Spleen (tissue), 11 donors: ENCODE measurements around the gene LSAMP. TPM values are rescaled to one million over a fixed set of nuclear protein-coding genes. Genes with fewer than 3 reads are reported as not detected.

ENCODE experiments used
- DNase-seq: peaks from one replicate; pipeline ENCODE4 v3.0.0-alpha.2; 2020
- H3K27ac ChIP-seq, 8 donors: fragments of 200-600 bp; sonication (generic) in 7 of 8; 1 replicate in 4 of 8; 2 replicates in 4 of 8; pipeline versions ENCODE4 v1.5.0 to v1.8.0; 2016 to 2021; ENCODE audit warnings: inconsistent platforms in 4 of 8, mild to moderate bottlenecking in 4 of 8, moderate library complexity in 1 of 8
- H3K27me3 ChIP-seq, 7 donors: fragments of 200-600 bp; sonication (generic) in 6 of 7; replicated peaks in 1 of 7; 1 replicate in 4 of 7; 2 replicates in 3 of 7; pipeline versions ENCODE4 v1.5.0 to v1.8.0; 2016 to 2021; ENCODE audit warnings: inconsistent platforms in 3 of 7, mild to moderate bottlenecking in 1 of 7
- H3K36me3 ChIP-seq, 6 donors: fragments of 200-600 bp; sonication (generic) in 5 of 6; 1 replicate in 4 of 6; 2 replicates in 2 of 6; pipeline versions ENCODE4 v1.5.0 to v1.8.0; 2016 to 2021; ENCODE audit warnings: inconsistent platforms in 2 of 6
- H3K4me1 ChIP-seq, 6 donors: fragments of 200-600 bp; sonication (generic) in 5 of 6; 1 replicate in 3 of 6; 2 replicates in 3 of 6; pipeline versions ENCODE4 v1.5.0 to v1.8.0; 2016 to 2021; ENCODE audit warnings: inconsistent platforms in 3 of 6
- H3K4me3 ChIP-seq, 8 donors: fragments of 200-600 bp; sonication (generic) in 7 of 8; 1 replicate in 4 of 8; 2 replicates in 4 of 8; pipeline versions ENCODE4 v1.5.0 to v1.8.0; 2016 to 2021; ENCODE audit warnings: inconsistent platforms in 4 of 8, mild to moderate bottlenecking in 4 of 8, moderate library complexity in 2 of 8
- H3K9me3 ChIP-seq, 8 donors: fragments of 200-600 bp; sonication (generic) in 7 of 8; 1 replicate in 4 of 8; 2 replicates in 4 of 8; pipeline versions ENCODE4 v1.5.0 to v1.8.0; 2016 to 2021; ENCODE audit warnings: inconsistent platforms in 4 of 8
- POLR2A ChIP-seq, 3 donors: fragments of 450-650 bp; IDR thresholded peaks; one replicate each; pipeline ENCODE4 v1.5.1; 2017; ENCODE audit warnings: antibody characterized with exemption in 3 of 3, mild to moderate bottlenecking in 1 of 3
- POLR2AphosphoS5 ChIP-seq, 3 donors: sonication (generic); formaldehyde crosslinking; IDR thresholded peaks; one replicate each; pipeline ENCODE4 v1.5.1; 2017; ENCODE audit warnings: antibody characterized with exemption in 3 of 3
- WGBS, 5 donors: extraction: QIAGEN DNeasy Blood & Tissue Kit in 3 of 5; methylation state at CpG; one replicate each; pipeline versions ENCODE4 v1.1.5 to v1.1.7; 2013 to 2018; 5-methylcytosine and 5-hydroxymethylcytosine counted together
- intact Hi-C: fragments of 100-400 bp; cut with DNase I; formaldehyde crosslinking; loops from one replicate; pipeline ENCODE4 v1.15.0; 2023; ENCODE audit warnings: low total_unique reads
- polyA plus RNA-seq, 3 donors: library from polyadenylated mRNA; stranded (reverse); fragments of 200-250 nt; gene quantifications; one replicate each; pipeline ENCODE4 v1.2.1, GENCODE V29; 2013
- total RNA-seq, 7 donors: library from RNA; depleted of rRNA in 3 of 7; stranded (reverse); fragments of >200 nt in 3 of 7; fragmentation: NEBNext Ultra II Directional in 4 of 7; extraction: Animal tissue kit (Norgen Biotek cat#: 25700) in 4 of 7; gene quantifications; one replicate each; pipeline versions ENCODE4 v1.1.0 to v1.2.1, GENCODE V29; 2016 to 2021
- TF ChIP-seq, protein P1 (sequence below), 11 experiments: fragments of 200-600 bp in 7 of 11; fragments of 450-650 bp in 4 of 11; sonication (generic) in 4 of 11; IDR thresholded peaks in 8 of 11; conservative IDR thresholded peaks in 3 of 11; 1 replicate in 7 of 11; 2 replicates in 4 of 11; pipeline versions ENCODE4 v1.4.0 to v1.8.0; 2016 to 2021; ENCODE audit warnings: antibody characterized with exemption in 11 of 11, inconsistent platforms in 4 of 11, mild to moderate bottlenecking in 1 of 11
- donor health status: healthy with polysubstance abuse.
- donor health status: DM: no; HTN: no; CAD: no; lungs with moderate emphysema.
- donor health status: DM: no; HTN: no; CAD: no.
- donor health status: Bipolar disorder and iron deficiency.
- donor health status: healthy.
- donor health status: DM: no; HTN: no; CAD: no.
- donor health status: DM: yes; HTN: yes; CAD: no.

Gene LSAMP
- total and polyA plus RNA-seq, 10 donors = 0.45 to 6.8 (median 1.3) TPM

DNA sequence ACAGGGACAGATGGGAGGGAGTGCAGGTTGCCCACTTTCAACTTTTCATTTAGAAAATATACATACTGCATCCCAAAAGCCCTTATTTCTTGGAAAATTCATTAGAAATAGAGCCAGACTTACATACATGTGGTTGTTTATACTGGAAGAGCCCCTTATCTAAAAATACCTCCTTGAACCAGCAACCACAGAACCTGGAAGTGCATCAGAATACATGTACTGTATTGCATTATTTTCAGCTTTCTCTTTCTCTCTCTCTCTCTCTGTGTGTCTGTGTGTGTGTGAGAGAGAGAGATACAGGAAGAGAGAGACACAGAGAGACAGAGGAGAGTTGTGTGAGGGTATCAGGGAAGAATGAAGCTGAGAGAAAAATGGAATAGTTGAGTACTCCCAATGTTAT, 29.5 kb upstream of the LSAMP start:
- no peak overlapping the region for H3K4me3 ChIP-seq
- intact Hi-C loops = no loop called here

DNA sequence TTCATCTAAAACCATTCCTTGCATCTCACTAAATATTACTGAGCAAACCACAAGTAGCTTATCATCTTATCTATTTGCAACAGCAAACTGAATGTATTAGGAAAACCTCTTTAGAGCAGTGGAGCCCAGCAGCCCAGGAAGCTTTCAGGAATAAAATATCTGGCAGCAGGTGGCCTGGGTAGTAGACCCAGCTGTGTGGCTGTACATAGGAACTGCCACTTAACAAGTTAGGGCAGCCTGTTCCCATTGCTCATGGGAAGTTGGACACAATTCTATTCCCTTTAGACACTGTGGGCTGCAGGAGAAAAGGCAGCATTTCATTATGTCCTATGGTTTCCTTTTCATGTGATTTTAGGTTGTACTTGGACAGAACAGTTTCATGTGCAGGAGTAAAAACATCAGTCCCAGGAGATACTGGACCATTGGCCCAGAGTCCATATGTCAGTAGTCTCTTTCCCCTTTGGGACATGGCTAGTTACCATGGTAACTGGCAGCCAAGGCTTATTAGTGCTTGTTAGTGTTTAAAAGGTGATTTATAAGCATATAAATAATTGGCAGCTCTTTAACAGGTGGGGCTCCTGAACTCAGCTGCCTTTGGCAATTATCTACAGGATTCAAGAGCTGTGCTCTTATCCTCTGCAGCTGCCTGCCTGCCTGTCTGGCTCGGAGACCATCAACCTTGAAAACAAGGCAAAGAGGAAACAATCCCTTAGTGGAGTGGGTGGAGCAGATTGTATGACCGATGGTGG, 28.9 kb upstream of the LSAMP start:
- Histone ChIP-seq H3K36me3 (no peaks in the 10 kb centered on the region), H3K27me3 (no peaks in the 10 kb centered on the region), H3K4me1 (no peaks in the 10 kb centered on the region), H3K4me3 (no peak overlapping the region), H3K27ac (no peak overlapping the region), H3K9me3 (peaks cover 0 to 23% (median 15%) of the 10 kb centered on the region in 8 donors)
- intact Hi-C loops = no loop called here
- WGBS, 5 donors = 3 to 20% (median 14%) methylated on average over 2 of the region's 2 CpGs
- TF ChIP-seq, protein P1, sequence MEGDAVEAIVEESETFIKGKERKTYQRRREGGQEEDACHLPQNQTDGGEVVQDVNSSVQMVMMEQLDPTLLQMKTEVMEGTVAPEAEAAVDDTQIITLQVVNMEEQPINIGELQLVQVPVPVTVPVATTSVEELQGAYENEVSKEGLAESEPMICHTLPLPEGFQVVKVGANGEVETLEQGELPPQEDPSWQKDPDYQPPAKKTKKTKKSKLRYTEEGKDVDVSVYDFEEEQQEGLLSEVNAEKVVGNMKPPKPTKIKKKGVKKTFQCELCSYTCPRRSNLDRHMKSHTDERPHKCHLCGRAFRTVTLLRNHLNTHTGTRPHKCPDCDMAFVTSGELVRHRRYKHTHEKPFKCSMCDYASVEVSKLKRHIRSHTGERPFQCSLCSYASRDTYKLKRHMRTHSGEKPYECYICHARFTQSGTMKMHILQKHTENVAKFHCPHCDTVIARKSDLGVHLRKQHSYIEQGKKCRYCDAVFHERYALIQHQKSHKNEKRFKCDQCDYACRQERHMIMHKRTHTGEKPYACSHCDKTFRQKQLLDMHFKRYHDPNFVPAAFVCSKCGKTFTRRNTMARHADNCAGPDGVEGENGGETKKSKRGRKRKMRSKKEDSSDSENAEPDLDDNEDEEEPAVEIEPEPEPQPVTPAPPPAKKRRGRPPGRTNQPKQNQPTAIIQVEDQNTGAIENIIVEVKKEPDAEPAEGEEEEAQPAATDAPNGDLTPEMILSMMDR (IDR thresholded peaks at IDR 0.05 in 8 of 11, conservative IDR thresholded peaks at IDR 0.05 in 3 of 11) = no peak
- no peak for TF ChIP-seq POLR2AphosphoS5 (IDR thresholded peaks at IDR 0.05)
- no peak for TF ChIP-seq POLR2A (IDR thresholded peaks at IDR 0.05)
- DNase-seq = no peak

More for the DNA sequence above, 29.5 kb upstream of the LSAMP start:
- no peak overlapping the region for H3K27ac ChIP-seq
- H3K4me1 ChIP-seq = no peaks in the 10 kb centered on the region
- no peak for DNase-seq
- H3K27me3 ChIP-seq = no peaks in the 10 kb centered on the region
- H3K9me3 ChIP-seq = peaks cover 0 to 28% (median 21%) of the 10 kb centered on the region in 8 donors
- no peaks in the 10 kb centered on the region for H3K36me3 ChIP-seq
- TF ChIP-seq, protein P1 (IDR thresholded peaks at IDR 0.05 in 8 of 11, conservative IDR thresholded peaks at IDR 0.05 in 3 of 11) = no peak
- TF ChIP-seq POLR2AphosphoS5 (IDR thresholded peaks at IDR 0.05) = no peak
- TF ChIP-seq POLR2A (IDR thresholded peaks at IDR 0.05) = no peak

DNA sequence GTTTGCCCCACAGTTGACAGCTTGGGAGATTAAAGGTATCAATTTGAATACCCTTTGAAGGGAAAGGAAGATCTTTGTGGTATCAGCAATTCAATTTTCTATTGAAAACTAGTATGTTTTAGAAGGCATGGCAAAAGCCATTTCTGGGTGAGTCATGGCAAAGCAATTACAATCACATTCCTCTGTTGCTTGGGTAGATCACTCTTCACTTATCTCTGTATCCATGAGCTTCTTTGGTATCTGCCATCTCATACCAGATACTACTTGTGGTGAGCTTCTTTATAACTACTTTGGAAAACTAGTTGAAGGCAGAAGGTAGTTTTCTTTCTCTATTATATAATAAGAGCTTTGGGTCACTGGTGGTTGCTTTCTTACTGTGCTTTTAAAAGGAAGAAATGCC, 28.3 kb upstream of the LSAMP start:
- intact Hi-C loops = no loop called here
- Histone ChIP-seq H3K36me3 (no peaks in the 10 kb centered on the region), H3K27ac (no peak overlapping the region), H3K4me1 (no peaks in the 10 kb centered on the region), H3K9me3 (peaks cover 0 to 17% (median 9%) of the 10 kb centered on the region in 8 donors), H3K27me3 (no peaks in the 10 kb centered on the region), H3K4me3 (no peak overlapping the region)
- no peak for TF ChIP-seq POLR2A (IDR thresholded peaks at IDR 0.05)
- TF ChIP-seq, protein P1 (IDR thresholded peaks at IDR 0.05 in 8 of 11, conservative IDR thresholded peaks at IDR 0.05 in 3 of 11) = no peak
- no peak for TF ChIP-seq POLR2AphosphoS5 (IDR thresholded peaks at IDR 0.05)
- no peak for DNase-seq

DNA sequence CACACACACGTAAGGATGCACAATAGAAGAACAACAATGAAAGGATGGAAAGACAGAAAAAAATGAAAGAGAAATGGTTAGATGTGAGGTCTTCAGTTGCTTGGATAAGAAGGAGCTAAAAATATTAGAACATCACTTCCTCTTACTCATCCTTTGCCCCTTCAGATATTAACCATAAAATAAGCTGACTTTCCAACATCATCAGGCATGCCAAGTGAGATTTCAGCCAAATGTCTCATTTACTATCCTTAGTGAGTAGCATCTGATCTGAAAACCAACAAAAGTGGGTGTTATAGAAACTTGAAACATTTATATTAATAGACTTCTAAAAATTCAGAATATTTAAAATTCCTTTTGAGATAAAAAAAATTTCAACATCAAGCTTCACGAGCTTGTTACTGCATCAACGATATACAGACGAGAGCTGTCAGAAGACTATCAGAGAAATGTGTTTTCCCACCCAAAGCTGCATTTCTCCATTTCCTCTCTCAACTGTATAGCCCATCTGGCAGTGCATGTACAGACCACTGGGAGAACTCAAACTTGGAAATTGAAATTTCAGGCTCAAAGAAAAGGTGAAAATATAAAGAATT, 25.4 kb upstream of the LSAMP start:
- 64 to 73% (median 70%) methylated on average over 4 of the region's 4 CpGs for WGBS, 5 donors
- no peaks in the 10 kb centered on the region for H3K9me3 ChIP-seq
- no peaks in the 10 kb centered on the region for H3K4me1 ChIP-seq
- H3K4me3 ChIP-seq = no peak overlapping the region
- DNase-seq = no peak
- intact Hi-C loops = no loop called here
- no peak for TF ChIP-seq POLR2AphosphoS5 (IDR thresholded peaks at IDR 0.05)
- TF ChIP-seq POLR2A (IDR thresholded peaks at IDR 0.05) = no peak
- TF ChIP-seq, protein P1 (IDR thresholded peaks at IDR 0.05 in 8 of 11, conservative IDR thresholded peaks at IDR 0.05 in 3 of 11) = no peak
- no peaks in the 10 kb centered on the region for H3K27me3 ChIP-seq
- H3K27ac ChIP-seq = no peak overlapping the region
- no peaks in the 10 kb centered on the region for H3K36me3 ChIP-seq
